Adipocyte (in vitro differentiated cells): ENCODE results near the gene PDLIM3.

Experiments
- DNase-seq: peaks from one replicate; pipeline ENCODE4 v3.0.0-alpha.2; 2015; ENCODE audit warnings: low read depth
- H3K27me3 ChIP-seq: replicated peaks from 2 replicates; pipeline ENCODE4 v1.7.0; 2013; ENCODE audit warnings: mild to moderate bottlenecking, low read length, moderate library complexity; ENCODE audit not compliant: control insufficient read depth, insufficient read depth
- H3K36me3 ChIP-seq: 2 replicates; pipeline ENCODE4 v1.7.0; 2013; ENCODE audit warnings: low read length, mild to moderate bottlenecking, moderate library complexity; ENCODE audit not compliant: control insufficient read depth, insufficient read depth, severe bottlenecking
- H3K4me1 ChIP-seq: 2 replicates; pipeline ENCODE4 v1.7.0; 2013; ENCODE audit warnings: mild to moderate bottlenecking, low read length, moderate library complexity; ENCODE audit not compliant: control insufficient read depth, insufficient read depth
- H3K4me3 ChIP-seq: 2 replicates; pipeline ENCODE4 v1.7.0; 2013; ENCODE audit warnings: mild to moderate bottlenecking, low read length, moderate library complexity
- H3K9ac ChIP-seq: 2 replicates; pipeline ENCODE4 v1.7.0; 2013; ENCODE audit warnings: mild to moderate bottlenecking, low read length, moderate library complexity
- H3K9me3 ChIP-seq: 2 replicates; pipeline ENCODE4 v1.7.0; 2013; ENCODE audit warnings: mild to moderate bottlenecking, low read length, moderate library complexity; ENCODE audit not compliant: control insufficient read depth

PDLIM3 gene

DNA sequence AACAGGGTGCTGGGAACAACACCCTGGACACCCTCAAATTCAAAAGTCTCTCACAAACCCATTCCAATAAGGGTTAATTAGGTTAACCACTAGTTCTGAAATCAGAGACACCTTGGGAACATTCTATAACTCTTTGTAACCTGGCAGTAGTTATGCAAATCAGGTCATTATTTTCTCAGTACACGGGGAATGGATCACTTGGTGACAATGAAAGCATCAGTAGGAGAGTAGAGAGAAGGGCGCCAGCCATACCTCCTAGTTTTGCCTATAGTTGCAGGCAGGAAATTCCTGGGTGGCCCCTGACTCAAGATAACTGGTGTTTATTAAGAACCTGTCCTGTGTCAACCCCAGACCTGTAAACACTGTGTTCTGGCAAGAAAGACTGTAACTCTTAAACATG is 66.3 kb downstream of the PDLIM3 start:
- DNase-seq, result no peak
- Histone ChIP-seq H3K9ac (no peak overlapping the region), H3K9me3 (no peaks in the 10 kb centered on the region), H3K4me1 (peaks cover 13% of the 10 kb centered on the region), H3K36me3 (no peaks in the 10 kb centered on the region), H3K4me3 (no peak overlapping the region), H3K27me3 (no peaks in the 10 kb centered on the region)

DNA sequence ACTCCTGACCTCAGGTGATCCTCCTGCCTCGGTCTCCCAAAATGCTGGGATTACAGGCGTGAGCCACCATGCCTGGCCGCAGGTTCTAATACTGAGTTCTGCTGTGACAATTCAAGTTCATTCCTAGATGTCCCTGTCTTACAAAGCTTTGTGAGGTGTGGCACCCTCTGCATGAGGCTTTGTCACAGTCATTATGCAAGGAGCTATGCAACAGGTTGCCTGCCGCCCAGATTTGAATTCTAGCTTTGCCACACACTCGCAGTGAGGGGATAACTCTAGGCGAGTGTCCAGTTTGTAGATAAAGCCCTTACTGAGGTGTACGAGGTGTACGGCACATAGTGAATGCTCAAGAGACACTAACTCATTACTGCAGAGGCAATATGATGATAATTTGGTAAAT is 67.3 kb downstream of the PDLIM3 start:
- Histone ChIP-seq H3K27me3 (no peaks in the 10 kb centered on the region), H3K4me1 (peaks cover 13% of the 10 kb centered on the region), H3K9me3 (no peaks in the 10 kb centered on the region), H3K9ac (no peak overlapping the region), H3K4me3 (no peak overlapping the region), H3K36me3 (no peaks in the 10 kb centered on the region)
- no peak for DNase-seq

- no peaks in the 10 kb centered on the region for H3K27me3 ChIP-seq
- peak overlapping the region; percentile 37 for H3K9ac ChIP-seq
- peaks cover 13% of the 10 kb centered on the region for H3K4me1 ChIP-seq
- DNase-seq, result peak; percentile 30
- no peaks in the 10 kb centered on the region for H3K36me3 ChIP-seq
- no peaks in the 10 kb centered on the region for H3K9me3 ChIP-seq
- H3K4me3 ChIP-seq, result peak overlapping the region; percentile 64
Observed at GRCh38 chr4:185467101-185467500, 68.2 kb downstream of the PDLIM3 start.

DNA sequence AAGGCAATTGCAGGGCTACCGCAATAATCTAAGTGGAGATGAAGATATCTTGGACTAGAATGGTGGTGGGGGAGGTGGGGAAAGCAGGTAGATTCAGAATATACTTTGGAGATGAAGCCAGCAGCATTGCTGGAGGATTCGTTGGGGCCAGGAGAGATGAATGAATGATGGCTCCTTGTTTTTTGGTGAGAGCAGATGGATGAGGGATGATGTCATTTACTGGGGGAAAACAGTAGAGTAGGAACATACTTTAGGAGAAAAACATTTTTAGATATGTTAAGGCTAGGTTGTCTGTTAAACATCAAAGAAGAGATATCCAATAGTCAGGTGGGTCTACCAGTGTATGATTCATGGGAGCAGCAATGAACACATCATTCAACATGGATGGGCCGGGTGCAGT is 69.6 kb downstream of the PDLIM3 start:
- Histone ChIP-seq H3K27me3 (no peaks in the 10 kb centered on the region), H3K4me3 (no peak overlapping the region), H3K9ac (no peak overlapping the region), H3K4me1 (peaks cover 13% of the 10 kb centered on the region), H3K36me3 (no peaks in the 10 kb centered on the region), H3K9me3 (no peaks in the 10 kb centered on the region)
- no peak for DNase-seq

DNA sequence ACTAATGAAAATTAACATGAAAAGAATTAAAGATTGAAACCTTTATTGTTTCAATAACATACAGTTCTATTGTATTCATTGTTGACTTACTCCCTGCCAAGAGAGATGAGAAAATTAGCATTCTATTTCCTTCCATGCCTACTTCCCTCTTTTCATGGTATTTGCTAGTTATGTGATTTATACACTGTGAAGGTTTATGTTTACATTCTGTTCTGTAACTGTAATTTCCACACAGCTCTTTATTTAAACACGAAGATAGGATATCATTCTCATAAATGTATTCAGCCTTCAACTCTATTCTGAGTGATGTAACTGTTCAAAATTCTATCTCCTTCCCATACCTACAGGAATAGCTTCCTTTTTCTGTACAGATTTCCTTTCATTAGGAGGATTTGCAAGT is 70.4 kb downstream of the PDLIM3 start:
- DNase-seq, result peak; percentile 30
- no peaks in the 10 kb centered on the region for H3K36me3 ChIP-seq
- peaks cover 11% of the 10 kb centered on the region for H3K4me1 ChIP-seq
- no peaks in the 10 kb centered on the region for H3K9me3 ChIP-seq
- H3K27me3 ChIP-seq, result no peaks in the 10 kb centered on the region
- no peak overlapping the region for H3K4me3 ChIP-seq
- no peak overlapping the region for H3K9ac ChIP-seq

- H3K9ac ChIP-seq, result no peak overlapping the region
- no peak overlapping the region for H3K4me3 ChIP-seq
- DNase-seq, result no peak
- peaks cover 11% of the 10 kb centered on the region for H3K4me1 ChIP-seq
- H3K36me3 ChIP-seq, result no peaks in the 10 kb centered on the region
- no peaks in the 10 kb centered on the region for H3K27me3 ChIP-seq
- no peaks in the 10 kb centered on the region for H3K9me3 ChIP-seq
Observed at GRCh38 chr4:185464183-185464582, 71.1 kb downstream of the PDLIM3 start.

GRCh38 chr4:185463541-185463940 is 71.8 kb downstream of the PDLIM3 start:
- DNase-seq, result no peak
- Histone ChIP-seq H3K9ac (no peak overlapping the region), H3K4me3 (no peak overlapping the region), H3K4me1 (peaks cover 11% of the 10 kb centered on the region), H3K27me3 (no peaks in the 10 kb centered on the region), H3K9me3 (no peaks in the 10 kb centered on the region), H3K36me3 (no peaks in the 10 kb centered on the region)

- H3K4me3 ChIP-seq, result no peak overlapping the region
- H3K36me3 ChIP-seq, result no peaks in the 10 kb centered on the region
- H3K27me3 ChIP-seq, result no peaks in the 10 kb centered on the region
- DNase-seq, result no peak
- H3K9me3 ChIP-seq, result no peaks in the 10 kb centered on the region
- peaks cover 1% of the 10 kb centered on the region for H3K4me1 ChIP-seq
- H3K9ac ChIP-seq, result no peak overlapping the region
Observed at GRCh38 chr4:185461565-185461964, 73.7 kb downstream of the PDLIM3 start.

DNA sequence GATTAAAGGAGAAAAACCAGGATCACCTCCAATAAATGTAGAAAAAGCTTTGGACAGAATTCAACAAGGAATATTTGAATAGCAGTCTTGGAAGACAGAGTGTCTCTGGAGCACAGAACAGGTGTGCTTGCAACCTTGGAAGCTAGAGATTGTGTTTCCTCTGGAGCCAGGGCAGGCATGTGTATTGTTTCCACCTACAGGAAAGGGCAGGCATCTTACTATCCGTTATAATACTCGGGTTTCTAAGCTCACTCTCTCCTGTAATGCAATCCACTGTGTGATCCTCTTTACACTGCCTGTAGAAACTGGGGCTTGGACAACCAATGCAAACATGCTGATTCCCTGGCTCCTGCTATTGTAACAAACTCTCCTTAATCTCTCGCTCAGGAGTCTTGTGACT is 78.2 kb downstream of the PDLIM3 start:
- Histone ChIP-seq H3K4me1 (no peaks in the 10 kb centered on the region), H3K27me3 (no peaks in the 10 kb centered on the region), H3K9me3 (no peaks in the 10 kb centered on the region)

DNA sequence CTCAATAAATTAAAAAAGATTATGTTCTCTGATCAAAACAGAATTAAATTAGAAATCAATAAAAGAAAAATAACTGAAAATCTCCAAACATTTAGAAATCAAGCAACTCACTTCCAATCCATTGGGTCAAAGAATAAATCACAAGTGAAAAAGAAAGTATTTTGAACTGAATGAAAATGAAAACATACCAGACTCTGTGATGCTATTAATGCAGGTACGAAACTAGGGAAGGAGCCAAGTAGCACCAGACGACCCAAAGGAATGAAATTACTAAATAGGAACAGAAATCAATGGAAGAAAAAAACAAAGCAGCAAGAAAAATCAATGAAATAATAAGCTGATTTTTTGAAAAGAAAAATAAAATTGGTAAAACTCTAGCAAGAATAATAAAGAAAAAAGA is 79.2 kb downstream of the PDLIM3 start:
- H3K9ac ChIP-seq, result no peak overlapping the region
- H3K36me3 ChIP-seq, result no peaks in the 10 kb centered on the region
- no peak overlapping the region for H3K4me3 ChIP-seq
- no peaks in the 10 kb centered on the region for H3K4me1 ChIP-seq
- no peaks in the 10 kb centered on the region for H3K27me3 ChIP-seq
- no peaks in the 10 kb centered on the region for H3K9me3 ChIP-seq
- DNase-seq, result no peak

More for the DNA sequence above, 78.2 kb downstream of the PDLIM3 start:
- Histone ChIP-seq H3K36me3 (no peaks in the 10 kb centered on the region), H3K9ac (no peak overlapping the region), H3K4me3 (no peak overlapping the region)
- DNase-seq, result no peak
